GM12878 (cell line): ENCODE results near the gene TPGS2. TPM values are rescaled to one million over a fixed set of nuclear protein-coding genes. Genes with fewer than 3 reads are reported as not detected.

ENCODE experiments used
- NFYA ChIP-seq: IDR thresholded peaks from 2 replicates; pipeline ENCODE4 v1.6.1; 2011; ENCODE audit warnings: low read depth, mild to moderate bottlenecking, low read length, improper control_type of control experiment, borderline replicate concordance
- SMC3 ChIP-seq: IDR thresholded peaks from 2 replicates; pipeline ENCODE4 v1.6.1; 2011; ENCODE audit warnings: low read length, improper control_type of control experiment, borderline replicate concordance
- polyA plus RNA-seq, 11 experiments: library from polyadenylated mRNA; depleted of rRNA in 4 of 11; unstranded in 6 of 11; stranded (reverse) in 5 of 11; fragments of >200 nt; fragmentation: Nextera tagmentation in 4 of 11; fragmentation: Illumina TruSeq in 1 of 11; extraction: Ambion mirVana in 4 of 11; extraction: Trizol in 1 of 11; gene quantifications; 1 replicate in 1 of 11; 2 replicates in 10 of 11; pipeline versions ENCODE4 v1.2.1 to v1.2.3, GENCODE V29; 2011 to 2016; ENCODE audit warnings: inconsistent platforms in 2 of 11, missing spikeins in 2 of 11, low read depth in 1 of 11
- total RNA-seq, 4 experiments: library from RNA; depleted of rRNA in 3 of 4; stranded (reverse); fragments of >200 nt in 3 of 4; fragmentation: Illumina TruSeq in 1 of 4; extraction: Trizol in 1 of 4; gene quantifications; 2 replicates each; pipeline versions ENCODE4 v1.2.1 to v1.2.3, GENCODE V29; 2013 to 2021
- TF ChIP-seq, protein P1 (sequence below): IDR thresholded peaks from 2 replicates; pipeline ENCODE4 v1.6.1; 2011; ENCODE audit warnings: low read depth, low read length, improper control_type of control experiment, borderline replicate concordance
- TF ChIP-seq, protein P2 (sequence below): fragments of 450-650 bp; IDR thresholded peaks from 2 replicates; pipeline ENCODE4 v1.6.1; 2016; ENCODE audit warnings: mild to moderate bottlenecking, moderate library complexity, borderline replicate concordance
- TF ChIP-seq, protein P3 (sequence below): fragments of 450-650 bp; formaldehyde crosslinking; IDR thresholded peaks from 2 replicates; pipeline ENCODE4 v1.4.0; 2020; ENCODE audit warnings: mild to moderate bottlenecking, moderate library complexity

TPGS2 gene
- total and polyA plus RNA-seq, 10 of the 15 experiments (the other 5 are each of a cell fraction or from before 2014, with no cell fraction given), result 39.8 to 181 (median 88.9) TPM

DNA sequence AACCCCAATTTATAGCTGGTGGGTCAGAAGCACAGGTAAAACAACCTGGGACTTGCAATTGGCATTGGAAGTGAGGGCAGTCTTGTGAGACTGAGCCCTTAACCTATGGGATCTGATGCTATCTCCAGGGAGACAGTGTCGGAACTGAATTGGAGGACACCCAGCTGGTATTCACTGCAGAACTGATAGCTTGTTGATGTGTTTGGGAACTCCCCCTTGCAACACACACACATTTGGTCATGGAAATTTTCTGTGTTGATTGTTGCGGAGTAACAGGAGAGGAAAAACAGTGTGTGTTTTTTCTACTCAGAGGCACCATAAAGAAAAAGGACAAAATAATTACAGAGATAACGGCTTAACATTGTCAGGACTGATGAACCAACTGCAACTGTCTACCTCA, 16.1 kb downstream of the TPGS2 start (continued):
- TF ChIP-seq, protein P1, sequence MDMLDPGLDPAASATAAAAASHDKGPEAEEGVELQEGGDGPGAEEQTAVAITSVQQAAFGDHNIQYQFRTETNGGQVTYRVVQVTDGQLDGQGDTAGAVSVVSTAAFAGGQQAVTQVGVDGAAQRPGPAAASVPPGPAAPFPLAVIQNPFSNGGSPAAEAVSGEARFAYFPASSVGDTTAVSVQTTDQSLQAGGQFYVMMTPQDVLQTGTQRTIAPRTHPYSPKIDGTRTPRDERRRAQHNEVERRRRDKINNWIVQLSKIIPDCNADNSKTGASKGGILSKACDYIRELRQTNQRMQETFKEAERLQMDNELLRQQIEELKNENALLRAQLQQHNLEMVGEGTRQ, result no peak
- no peak for TF ChIP-seq SMC3
- TF ChIP-seq, protein P2, sequence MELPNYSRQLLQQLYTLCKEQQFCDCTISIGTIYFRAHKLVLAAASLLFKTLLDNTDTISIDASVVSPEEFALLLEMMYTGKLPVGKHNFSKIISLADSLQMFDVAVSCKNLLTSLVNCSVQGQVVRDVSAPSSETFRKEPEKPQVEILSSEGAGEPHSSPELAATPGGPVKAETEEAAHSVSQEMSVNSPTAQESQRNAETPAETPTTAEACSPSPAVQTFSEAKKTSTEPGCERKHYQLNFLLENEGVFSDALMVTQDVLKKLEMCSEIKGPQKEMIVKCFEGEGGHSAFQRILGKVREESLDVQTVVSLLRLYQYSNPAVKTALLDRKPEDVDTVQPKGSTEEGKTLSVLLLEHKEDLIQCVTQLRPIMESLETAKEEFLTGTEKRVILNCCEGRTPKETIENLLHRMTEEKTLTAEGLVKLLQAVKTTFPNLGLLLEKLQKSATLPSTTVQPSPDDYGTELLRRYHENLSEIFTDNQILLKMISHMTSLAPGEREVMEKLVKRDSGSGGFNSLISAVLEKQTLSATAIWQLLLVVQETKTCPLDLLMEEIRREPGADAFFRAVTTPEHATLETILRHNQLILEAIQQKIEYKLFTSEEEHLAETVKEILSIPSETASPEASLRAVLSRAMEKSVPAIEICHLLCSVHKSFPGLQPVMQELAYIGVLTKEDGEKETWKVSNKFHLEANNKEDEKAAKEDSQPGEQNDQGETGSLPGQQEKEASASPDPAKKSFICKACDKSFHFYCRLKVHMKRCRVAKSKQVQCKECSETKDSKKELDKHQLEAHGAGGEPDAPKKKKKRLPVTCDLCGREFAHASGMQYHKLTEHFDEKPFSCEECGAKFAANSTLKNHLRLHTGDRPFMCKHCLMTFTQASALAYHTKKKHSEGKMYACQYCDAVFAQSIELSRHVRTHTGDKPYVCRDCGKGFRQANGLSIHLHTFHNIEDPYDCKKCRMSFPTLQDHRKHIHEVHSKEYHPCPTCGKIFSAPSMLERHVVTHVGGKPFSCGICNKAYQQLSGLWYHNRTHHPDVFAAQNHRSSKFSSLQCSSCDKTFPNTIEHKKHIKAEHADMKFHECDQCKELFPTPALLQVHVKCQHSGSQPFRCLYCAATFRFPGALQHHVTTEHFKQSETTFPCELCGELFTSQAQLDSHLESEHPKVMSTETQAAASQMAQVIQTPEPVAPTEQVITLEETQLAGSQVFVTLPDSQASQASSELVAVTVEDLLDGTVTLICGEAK, result no peak
- TF ChIP-seq NFYA, result no peak
- TF ChIP-seq, protein P3, sequence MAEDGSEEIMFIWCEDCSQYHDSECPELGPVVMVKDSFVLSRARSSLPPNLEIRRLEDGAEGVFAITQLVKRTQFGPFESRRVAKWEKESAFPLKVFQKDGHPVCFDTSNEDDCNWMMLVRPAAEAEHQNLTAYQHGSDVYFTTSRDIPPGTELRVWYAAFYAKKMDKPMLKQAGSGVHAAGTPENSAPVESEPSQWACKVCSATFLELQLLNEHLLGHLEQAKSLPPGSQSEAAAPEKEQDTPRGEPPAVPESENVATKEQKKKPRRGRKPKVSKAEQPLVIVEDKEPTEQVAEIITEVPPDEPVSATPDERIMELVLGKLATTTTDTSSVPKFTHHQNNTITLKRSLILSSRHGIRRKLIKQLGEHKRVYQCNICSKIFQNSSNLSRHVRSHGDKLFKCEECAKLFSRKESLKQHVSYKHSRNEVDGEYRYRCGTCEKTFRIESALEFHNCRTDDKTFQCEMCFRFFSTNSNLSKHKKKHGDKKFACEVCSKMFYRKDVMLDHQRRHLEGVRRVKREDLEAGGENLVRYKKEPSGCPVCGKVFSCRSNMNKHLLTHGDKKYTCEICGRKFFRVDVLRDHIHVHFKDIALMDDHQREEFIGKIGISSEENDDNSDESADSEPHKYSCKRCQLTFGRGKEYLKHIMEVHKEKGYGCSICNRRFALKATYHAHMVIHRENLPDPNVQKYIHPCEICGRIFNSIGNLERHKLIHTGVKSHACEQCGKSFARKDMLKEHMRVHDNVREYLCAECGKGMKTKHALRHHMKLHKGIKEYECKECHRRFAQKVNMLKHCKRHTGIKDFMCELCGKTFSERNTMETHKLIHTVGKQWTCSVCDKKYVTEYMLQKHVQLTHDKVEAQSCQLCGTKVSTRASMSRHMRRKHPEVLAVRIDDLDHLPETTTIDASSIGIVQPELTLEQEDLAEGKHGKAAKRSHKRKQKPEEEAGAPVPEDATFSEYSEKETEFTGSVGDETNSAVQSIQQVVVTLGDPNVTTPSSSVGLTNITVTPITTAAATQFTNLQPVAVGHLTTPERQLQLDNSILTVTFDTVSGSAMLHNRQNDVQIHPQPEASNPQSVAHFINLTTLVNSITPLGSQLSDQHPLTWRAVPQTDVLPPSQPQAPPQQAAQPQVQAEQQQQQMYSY (CRISPR knock-in tag), result no peak
